ENCODE results near the gene PPRC1.

DNA sequence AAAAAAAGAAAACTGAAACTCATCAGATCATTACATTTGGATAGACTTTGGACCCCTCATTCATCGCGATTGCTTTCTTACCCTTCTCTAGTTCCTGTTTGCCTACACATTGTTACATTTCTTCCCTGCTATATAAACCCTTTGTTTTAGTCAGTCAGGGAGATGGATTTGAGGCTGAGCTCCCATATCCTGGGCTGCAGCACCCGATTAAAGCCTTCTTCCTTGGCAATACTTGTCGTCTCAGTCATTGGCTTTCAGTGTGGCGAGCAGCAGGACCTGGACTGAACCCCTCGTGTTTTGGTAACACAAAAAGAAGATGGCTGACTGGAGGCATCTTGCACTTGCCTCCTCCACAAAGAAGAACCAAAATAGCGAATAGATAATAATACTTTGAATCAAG, 59.1 kb downstream of the PPRC1 start:
- TF ChIP-seq EZH2 (IDR thresholded peaks at IDR 0.05; ENCODE audit: borderline replicate concordance, low read depth, low read length, severe bottlenecking) (no peak), CTCF (IDR thresholded peaks at IDR 0.05; ENCODE audit: extremely low read depth in 1 of 2, insufficient read depth in 1 of 2, low read depth in 1 of 2, low read length in 2 of 2) (no peak), MAX (IDR thresholded peaks at IDR 0.05; ENCODE audit: insufficient read depth, insufficient read length) (no peak), FOS (IDR thresholded peaks at IDR 0.05; ENCODE audit: borderline replicate concordance, insufficient read depth, low read length) (no peak)

All from endothelial cell of umbilical vein (primary cell).